ENCODE results near the gene PKP1.

- TF ChIP-seq, protein P1, sequence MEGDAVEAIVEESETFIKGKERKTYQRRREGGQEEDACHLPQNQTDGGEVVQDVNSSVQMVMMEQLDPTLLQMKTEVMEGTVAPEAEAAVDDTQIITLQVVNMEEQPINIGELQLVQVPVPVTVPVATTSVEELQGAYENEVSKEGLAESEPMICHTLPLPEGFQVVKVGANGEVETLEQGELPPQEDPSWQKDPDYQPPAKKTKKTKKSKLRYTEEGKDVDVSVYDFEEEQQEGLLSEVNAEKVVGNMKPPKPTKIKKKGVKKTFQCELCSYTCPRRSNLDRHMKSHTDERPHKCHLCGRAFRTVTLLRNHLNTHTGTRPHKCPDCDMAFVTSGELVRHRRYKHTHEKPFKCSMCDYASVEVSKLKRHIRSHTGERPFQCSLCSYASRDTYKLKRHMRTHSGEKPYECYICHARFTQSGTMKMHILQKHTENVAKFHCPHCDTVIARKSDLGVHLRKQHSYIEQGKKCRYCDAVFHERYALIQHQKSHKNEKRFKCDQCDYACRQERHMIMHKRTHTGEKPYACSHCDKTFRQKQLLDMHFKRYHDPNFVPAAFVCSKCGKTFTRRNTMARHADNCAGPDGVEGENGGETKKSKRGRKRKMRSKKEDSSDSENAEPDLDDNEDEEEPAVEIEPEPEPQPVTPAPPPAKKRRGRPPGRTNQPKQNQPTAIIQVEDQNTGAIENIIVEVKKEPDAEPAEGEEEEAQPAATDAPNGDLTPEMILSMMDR (IDR thresholded peaks at IDR 0.05), result no peak
- TF ChIP-seq POLR2AphosphoS5 (IDR thresholded peaks at IDR 0.05; ENCODE audit: insufficient read depth in 1 of 2, low read depth in 1 of 2) (no peak), POLR2A (IDR thresholded peaks at IDR 0.05) (no peak)
Observed at GRCh38 chr1:201359031-201359872, 75.9 kb downstream of the PKP1 start.
